GM19035 (cell line): ENCODE results near the gene GARIN3.

Source experiments
- ATAC-seq: cut with Tn5 transposase; IDR thresholded peaks from one replicate; pipeline ENCODE4 v1.9.1; 2021; ENCODE audit not compliant: unreplicated experiment

Gene GARIN3

DNA sequence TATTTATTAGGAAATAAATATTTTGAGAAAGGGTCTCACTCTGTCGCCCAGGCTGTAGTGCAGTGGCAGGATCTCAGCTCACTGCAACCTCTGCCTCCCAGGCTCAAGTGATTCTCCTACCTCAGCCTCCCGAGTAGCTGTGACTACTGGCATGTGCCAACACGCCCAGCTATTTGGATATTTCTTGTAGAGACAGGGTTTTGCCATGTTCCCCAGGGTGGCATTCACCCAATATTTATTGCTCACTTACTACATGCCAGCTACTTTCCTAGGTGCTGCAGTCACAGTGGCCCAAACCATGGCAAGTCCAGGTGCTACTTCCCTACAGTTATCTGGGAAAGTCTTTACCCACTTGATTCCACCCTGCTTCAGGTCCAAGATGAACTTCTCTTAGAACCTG is 15.1 kb downstream of the GARIN3 start:
- ATAC-seq: no peak

DNA sequence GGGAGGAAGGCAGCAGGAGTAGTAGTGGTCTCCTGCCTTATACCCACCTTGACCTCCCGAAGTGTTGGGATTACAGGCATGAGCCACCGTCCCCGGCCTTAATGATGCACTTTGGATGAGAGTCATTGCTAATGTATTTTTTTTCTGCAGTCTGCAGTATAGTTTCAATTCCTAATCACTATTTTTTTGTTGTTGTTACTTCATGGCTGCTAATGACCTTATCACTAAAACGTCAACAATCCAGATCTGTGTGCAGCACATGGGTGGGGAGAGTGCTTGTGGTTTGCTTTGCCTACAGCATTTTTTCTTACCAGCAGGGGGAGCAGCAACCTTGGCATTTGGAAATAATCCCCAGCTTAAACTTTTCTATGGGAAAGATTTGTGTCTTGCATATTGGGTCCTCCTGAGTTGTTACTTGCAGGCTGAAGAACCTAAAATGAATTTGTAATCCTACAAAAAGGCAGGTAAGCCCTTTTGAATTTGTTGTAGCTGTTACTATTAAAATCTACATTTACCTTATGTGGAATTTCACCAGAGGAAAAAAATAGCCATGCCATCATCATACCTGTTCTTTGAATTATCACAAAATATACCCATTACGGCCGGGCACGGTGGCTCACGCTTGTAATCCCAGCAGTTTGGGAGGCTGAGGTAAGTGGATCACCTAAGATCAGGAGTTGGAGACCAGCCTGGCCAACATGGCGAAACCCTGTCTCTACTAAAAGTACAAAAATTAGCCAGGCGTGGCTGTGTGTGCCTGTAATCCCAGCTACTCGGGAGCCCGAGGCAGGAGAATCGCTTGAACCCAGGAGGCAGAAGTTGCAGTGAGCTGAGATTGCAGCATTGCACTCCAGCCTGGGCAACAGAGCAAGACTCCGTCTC is 17.1 kb downstream of the GARIN3 start:
- ATAC-seq: peak; percentile 71

DNA sequence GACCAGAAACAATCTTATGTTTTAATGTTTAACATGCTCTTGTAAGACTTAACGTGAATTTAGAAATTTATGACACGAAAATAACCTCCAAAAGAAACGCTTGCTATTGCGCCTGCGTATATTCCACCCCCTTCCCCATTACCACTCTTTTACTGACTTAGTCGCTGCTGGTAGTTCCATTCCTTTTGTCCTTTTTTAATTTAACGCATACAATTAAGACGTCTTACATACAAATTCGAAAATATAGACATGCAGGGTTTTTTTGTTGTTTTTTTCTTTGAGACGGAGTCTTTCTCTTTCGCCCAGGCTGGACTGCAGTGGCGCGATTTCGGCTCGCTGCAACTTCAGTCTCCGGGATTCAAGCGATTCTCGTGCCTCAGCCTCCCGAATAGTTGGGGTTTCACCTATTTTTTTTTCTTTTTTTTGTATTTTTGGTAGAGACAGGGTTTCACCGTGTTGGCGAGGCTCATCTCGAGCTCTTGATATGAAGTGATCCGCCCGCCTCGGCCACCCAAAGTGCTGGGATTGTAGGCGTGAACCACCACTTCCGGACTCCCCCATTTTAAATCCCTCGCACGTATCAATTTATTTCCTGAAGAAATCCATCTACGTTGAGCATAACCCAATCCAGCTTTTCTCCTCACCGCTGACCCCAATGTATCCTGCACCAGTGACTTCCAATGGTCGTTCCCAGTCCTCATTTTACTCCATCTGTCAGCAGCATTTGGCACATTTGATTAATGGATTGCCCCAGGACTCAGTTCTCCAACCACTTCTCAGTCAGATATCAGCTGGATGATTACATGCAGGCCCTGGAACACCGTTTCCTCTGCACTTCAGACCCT is 22.7 kb downstream of the GARIN3 start:
- peak; percentile 42 for ATAC-seq

DNA sequence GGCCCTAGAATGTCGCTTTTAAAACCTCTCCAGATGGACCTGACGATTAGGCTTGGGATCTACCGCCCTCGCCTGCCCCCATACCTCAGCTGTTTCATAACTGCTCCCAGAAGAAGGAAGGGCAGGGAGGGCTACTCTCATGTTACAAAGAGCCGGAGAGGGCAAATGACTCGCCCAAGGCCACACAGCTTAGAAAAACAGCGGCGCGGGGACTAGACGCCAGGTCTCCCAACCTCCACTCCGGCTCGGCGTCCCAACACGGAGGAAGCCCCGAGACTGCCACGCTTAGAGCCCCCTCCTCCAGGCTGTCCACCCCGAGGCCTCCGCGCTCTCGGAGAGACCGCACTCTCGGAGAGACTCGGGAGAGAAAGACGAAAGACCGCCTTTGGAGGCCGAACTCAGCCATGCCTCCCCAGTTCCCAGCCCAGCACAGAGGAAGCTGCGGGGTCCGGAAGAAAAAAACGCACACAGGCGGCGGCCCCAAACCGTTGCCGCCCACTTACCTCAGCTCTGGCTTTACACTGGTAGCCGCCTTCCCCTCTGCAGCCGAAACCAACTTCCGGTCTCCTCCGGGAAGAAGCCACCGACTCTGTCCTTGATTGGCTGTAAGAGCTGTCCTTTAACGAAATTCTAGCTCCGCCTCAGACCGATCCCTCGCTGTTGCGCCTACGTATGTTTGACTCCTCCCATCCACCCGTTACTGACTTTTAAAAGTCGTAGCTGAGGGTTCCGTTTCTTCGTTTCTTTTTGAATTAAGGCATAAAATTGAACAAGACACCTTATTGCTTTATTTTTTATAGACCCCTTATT is 23.5 kb downstream of the GARIN3 start, which contains the start of gene MED7:
Gene MED7, minus strand, starts transcription at position 549 of the 810 bp plus-strand sequence. CDS start 3,434 bp downstream, outside the sequence.
- peak; percentile 99 for ATAC-seq

DNA sequence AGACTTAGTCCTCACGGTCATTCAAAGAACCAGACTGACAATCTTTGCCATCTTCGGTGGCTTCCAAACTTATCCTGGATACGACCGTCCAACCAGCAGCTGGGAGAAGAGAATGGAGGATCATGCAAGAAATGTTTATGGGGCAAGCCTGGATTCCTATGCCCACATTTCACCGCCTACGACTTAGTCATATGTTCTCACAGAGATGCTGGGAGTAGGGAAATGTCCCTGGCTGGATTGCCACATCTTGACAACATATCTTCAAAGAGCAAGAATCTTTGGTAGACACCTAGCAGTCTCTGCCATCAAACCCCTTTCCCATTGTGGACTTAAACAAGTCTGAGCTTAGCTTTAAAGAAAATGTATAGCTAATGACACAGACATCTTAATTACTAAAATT is 28.4 kb downstream of the GARIN3 start:
- no peak for ATAC-seq

DNA sequence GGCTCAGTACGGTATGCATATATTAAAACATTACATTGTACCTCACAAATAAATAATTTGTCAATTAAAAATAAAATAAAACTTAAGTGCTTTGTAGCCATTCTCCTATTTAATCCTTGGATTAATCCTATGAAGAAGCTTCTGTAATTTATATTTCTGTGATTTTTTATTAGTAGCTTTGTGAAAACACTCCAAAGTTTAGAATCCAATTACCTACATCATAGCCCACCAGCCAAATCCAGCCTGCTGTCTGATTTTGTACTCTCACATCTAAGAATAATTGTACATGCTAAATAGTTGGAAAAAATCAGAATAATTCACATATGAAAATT is 33.8 kb downstream of the GARIN3 start:
- ATAC-seq: no peak

DNA sequence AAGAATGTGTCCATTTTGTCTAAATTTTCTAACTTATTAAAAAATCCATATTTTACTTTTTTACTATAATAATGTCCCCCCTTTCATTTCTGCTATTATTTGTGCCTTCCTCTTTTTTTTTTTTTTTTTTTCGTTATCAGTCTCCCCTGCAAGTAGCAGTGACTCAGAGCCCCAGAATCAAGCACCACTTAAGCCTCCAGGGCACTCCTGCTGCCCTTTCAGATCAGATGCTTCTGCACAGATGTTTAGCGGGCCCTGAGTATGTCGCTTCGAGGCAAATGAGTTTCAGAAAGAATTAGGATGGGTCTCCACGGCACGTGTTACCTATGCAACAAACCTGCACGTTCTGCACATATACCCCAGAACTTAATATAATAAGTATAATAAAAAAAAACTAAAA is 35.1 kb downstream of the GARIN3 start:
- ATAC-seq: peak; percentile 53

DNA sequence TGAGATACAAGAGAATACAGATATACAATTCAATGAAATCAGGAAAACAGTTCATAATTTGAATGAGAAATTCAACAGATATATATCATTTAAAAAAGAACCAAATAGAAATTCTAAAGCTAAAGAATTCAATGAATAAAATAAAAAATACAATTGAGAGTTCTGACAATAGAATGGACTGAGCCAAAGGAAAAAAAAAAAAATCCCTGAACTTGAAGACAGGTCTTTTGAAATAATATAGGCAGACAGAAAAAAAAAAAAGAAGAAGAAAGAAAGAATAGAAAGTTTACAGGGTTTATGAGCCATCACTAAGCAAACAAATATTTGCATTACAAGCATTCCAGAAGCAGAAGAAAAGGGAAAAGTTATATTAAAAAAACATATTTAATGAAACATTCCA is 44.4 kb downstream of the GARIN3 start:
- ATAC-seq: no peak

DNA sequence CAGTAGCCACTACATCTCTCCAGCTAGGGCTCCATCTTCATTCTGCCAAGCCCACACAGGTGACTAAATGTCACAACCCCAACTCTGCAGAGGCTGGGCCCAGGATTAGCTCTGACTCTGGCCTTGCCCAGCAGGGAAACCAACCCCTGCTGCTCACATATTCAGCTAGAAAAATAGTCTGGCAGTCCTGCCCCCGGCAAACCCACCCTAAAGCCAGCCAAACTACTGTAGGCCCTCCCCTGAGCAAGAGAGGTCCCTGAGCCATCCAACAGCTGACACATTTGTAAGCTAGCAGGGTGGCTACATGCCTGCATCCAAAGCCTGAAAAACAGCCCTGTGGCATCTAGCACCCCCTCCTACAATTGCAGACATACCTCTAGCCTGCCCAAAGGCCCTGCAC is 46.0 kb downstream of the GARIN3 start:
- ATAC-seq: no peak

DNA sequence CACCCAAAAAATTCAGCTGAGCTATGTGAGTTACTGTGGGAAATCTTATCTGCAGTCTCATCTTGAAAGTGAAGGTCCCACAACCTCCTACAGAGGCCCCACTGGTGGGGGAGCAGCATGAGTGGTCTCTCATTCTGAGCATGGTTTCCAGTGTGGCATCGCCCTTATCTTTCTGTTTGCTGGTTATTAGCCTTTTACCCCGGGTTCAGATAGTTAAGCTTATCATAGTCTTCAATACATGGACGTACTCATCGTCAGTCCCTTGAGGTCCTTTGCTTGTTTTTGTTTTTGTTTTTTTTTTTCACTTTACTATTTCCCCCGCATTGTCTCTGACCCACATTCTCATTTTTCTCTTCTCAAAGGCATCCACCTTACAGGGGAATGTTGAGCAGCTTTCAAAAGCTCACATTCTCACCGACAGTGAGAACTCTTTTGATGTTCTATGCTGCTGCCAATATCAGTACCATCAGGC is 49.5 kb downstream of the GARIN3 start:
- ATAC-seq: peak; percentile 80

DNA sequence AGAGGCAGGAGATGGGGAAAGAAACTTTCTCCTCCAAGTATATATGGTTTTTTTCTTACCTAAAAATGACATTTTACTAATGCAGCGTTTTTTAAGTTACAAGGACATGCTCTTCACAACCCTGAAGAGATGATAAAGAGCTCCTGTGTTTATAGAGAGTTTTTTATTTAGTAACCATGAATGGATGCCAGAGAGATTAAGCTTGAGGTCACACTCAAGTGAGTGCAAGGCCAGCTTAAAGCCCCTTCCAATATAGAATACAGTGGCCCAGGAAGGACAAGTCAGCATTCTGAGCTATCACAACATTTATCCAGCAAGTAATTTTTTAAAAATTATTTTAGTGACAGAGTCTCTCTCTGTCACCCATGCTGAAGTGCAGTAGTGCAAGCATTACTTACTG is 50.6 kb downstream of the GARIN3 start:
- ATAC-seq: no peak

DNA sequence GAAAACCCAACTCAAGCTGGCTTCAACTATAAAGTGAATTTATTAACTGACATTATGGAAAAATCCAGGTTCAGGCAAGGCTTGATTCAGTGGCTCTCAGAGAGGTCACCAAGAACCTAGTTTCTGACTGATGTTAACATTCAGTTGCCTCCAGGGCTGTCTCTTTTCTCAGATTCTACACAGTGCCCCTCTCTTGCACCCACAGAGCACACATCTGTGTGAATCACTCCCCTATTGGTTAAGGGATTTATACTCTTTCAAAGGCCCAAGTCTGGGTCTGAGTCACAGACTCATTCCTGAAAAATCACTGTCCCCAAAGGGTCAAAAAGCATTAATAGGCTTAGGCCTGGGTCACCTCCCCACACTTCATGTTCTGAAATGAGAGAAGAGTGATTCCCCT is 51.1 kb downstream of the GARIN3 start:
- no peak for ATAC-seq

DNA sequence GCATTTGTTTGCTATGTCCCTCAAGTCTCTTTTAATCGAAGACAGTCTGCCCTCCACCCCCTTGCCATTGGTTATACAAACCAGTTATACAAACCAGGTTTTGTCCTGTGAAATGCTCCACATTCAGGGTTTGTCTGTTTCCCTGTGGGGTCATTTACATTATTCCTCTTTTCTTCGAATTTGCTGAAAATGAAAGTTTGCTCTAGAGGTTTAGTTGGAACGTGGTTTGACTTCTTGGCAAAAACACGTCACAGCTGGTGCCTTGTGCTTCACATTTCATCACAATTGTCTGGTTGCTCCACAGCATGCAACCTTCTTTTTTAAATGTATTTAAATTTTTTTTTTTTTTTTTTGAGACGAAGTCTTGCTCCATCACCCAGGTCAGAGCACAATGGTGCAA is 53.1 kb downstream of the GARIN3 start:
- ATAC-seq: no peak
